Measurements from ENCODE around the gene SGCD. TPM values are rescaled to one million over a fixed set of nuclear protein-coding genes. Genes with fewer than 3 reads are reported as not detected.

Gene SGCD
- total RNA-seq, 4 donors from 2014 or later = 3.4 to 86.5 (median 8.1) TPM

DNA sequence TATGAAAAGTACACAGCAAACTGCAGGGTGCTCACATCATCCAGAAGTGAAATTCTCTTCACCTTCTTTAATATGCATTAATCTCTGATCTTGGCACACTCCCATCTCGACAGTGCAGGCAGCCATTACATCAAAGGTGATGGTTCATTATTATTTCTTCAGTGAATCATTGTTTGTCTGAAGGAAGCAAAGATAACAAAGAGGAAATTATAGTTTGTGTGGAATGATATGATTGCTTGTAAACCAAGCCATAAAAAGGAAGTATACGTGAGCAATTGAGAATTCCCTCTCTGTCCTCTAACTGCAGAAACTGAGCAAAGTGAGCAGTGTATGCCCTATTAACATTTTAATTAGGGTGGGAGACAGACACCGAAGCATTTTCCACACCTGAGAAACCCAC is 351.5 kb downstream of the SGCD start:
- no peaks in the 10 kb centered on the region for H3K4me1 ChIP-seq
- intact Hi-C loops (cut with DNase I; ENCODE audit: low total_unique reads) = no loop called here
- H3K4me3 ChIP-seq = no peak overlapping the region
- H3K9me3 ChIP-seq = no peaks in the 10 kb centered on the region
- no peak for DNase-seq
- no peaks in the 10 kb centered on the region for H3K36me3 ChIP-seq
- TF ChIP-seq, protein P1, sequence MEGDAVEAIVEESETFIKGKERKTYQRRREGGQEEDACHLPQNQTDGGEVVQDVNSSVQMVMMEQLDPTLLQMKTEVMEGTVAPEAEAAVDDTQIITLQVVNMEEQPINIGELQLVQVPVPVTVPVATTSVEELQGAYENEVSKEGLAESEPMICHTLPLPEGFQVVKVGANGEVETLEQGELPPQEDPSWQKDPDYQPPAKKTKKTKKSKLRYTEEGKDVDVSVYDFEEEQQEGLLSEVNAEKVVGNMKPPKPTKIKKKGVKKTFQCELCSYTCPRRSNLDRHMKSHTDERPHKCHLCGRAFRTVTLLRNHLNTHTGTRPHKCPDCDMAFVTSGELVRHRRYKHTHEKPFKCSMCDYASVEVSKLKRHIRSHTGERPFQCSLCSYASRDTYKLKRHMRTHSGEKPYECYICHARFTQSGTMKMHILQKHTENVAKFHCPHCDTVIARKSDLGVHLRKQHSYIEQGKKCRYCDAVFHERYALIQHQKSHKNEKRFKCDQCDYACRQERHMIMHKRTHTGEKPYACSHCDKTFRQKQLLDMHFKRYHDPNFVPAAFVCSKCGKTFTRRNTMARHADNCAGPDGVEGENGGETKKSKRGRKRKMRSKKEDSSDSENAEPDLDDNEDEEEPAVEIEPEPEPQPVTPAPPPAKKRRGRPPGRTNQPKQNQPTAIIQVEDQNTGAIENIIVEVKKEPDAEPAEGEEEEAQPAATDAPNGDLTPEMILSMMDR (IDR thresholded peaks at IDR 0.05) = no peak
- no peak for TF ChIP-seq POLR2A (IDR thresholded peaks at IDR 0.05)
- H3K27me3 ChIP-seq = no peaks in the 10 kb centered on the region
- H3K27ac ChIP-seq = no peak overlapping the region

DNA sequence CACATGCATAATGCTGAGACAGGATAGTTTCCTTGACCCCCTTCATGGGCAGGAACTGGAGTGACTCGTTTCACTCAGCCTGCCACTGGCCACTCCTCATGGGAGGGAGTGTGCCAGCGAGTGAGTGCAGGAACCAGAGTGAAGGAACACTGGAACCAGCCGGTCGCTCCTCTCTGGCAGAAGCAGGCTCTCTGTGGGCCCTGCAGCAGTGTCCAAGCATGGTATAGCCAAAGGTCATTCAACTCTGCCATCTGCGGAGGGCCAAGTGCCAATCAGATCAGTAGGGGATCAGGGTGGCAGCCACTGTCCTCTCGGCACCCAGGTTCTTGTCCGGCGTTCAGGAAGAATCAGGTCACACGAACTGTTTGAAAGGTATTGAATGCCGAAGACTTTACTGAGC is 353.9 kb downstream of the SGCD start:
- Histone ChIP-seq H3K36me3 (no peaks in the 10 kb centered on the region), H3K27ac (no peak overlapping the region), H3K9me3 (no peaks in the 10 kb centered on the region), H3K4me3 (no peak overlapping the region), H3K4me1 (no peaks in the 10 kb centered on the region), H3K27me3 (no peaks in the 10 kb centered on the region)
- intact Hi-C loops (cut with DNase I; ENCODE audit: low total_unique reads) = no loop called here
- TF ChIP-seq, protein P1 (IDR thresholded peaks at IDR 0.05) = no peak
- no peak for TF ChIP-seq POLR2A (IDR thresholded peaks at IDR 0.05)
- no peak for DNase-seq

DNA sequence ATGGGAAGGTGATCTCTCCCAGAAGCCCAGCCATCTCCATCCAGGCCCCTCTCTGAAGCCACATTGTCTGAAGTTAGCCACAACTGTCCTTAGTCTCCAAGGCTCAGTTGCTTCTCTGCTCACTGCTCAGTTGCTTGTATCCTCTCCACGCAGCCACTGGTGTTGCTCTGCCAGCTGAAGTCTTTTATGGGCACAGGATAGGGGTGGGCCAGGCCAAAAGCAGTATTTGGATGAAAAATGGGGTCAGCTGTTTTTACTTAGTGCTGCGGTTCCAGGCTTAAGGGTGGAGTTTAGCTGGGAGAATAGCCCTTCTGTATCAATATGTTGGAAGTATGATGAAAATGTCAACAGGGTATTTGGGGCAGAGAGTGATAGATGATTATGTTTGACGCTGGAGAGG is 354.3 kb downstream of the SGCD start:
- Histone ChIP-seq H3K27me3 (no peaks in the 10 kb centered on the region), H3K36me3 (no peaks in the 10 kb centered on the region), H3K27ac (no peak overlapping the region), H3K4me1 (no peaks in the 10 kb centered on the region), H3K4me3 (no peak overlapping the region), H3K9me3 (no peaks in the 10 kb centered on the region)
- no peak for DNase-seq
- no peak for TF ChIP-seq POLR2A (IDR thresholded peaks at IDR 0.05)
- TF ChIP-seq, protein P1 (IDR thresholded peaks at IDR 0.05) = no peak
- intact Hi-C loops (cut with DNase I; ENCODE audit: low total_unique reads) = no loop called here

DNA sequence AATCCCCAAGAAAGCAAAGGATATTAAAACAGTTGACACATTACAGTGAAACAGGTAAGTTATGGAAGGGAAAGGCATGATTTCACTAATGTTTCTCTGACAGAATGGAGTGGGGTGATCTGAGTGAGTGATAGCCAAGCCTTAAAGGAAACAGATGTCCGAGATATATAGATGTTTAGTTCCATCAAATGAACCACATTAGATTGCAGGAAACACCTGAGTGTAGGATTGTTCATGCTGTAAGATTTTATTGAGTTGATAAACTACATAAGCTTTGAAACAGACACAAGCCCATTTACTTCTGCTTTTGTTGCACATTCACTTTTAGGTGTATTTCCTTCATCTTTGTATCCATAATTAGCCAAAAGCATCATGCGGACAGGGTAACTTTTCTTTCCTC is 356.0 kb downstream of the SGCD start:
- H3K27ac ChIP-seq = no peak overlapping the region
- DNase-seq = no peak
- intact Hi-C loops (cut with DNase I; ENCODE audit: low total_unique reads) = no loop called here
- H3K9me3 ChIP-seq = no peaks in the 10 kb centered on the region
- no peak for TF ChIP-seq POLR2A (IDR thresholded peaks at IDR 0.05)
- TF ChIP-seq, protein P1 (IDR thresholded peaks at IDR 0.05) = no peak
- no peaks in the 10 kb centered on the region for H3K36me3 ChIP-seq
- H3K4me3 ChIP-seq = no peak overlapping the region
- H3K4me1 ChIP-seq = no peaks in the 10 kb centered on the region
- H3K27me3 ChIP-seq = no peaks in the 10 kb centered on the region

DNA sequence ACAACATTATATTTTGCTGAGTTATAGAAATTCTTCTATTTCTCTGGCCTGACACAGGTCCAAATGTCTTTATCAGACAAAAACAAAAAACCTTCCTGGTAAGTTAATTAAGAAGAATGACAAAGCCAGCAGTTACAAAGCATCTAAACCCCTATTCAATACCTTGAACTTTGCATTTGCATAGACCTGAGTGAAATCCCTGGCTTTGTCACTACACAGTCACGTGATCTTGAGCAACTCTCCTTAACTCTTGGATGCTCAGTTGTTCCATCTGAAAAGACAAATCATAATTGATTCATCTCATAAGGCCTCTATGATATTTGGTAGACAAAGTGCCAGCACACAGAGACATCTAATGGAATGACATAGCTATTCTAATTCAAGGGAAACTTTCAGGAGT is 356.5 kb downstream of the SGCD start:
- TF ChIP-seq, protein P1 (IDR thresholded peaks at IDR 0.05) = no peak
- no peak for TF ChIP-seq POLR2A (IDR thresholded peaks at IDR 0.05)
- intact Hi-C loops (cut with DNase I; ENCODE audit: low total_unique reads) = no loop called here
- DNase-seq = no peak

More for the DNA sequence above, 356.5 kb downstream of the SGCD start:
- Histone ChIP-seq H3K27ac (no peak overlapping the region), H3K4me3 (no peak overlapping the region), H3K27me3 (no peaks in the 10 kb centered on the region), H3K36me3 (no peaks in the 10 kb centered on the region), H3K9me3 (no peaks in the 10 kb centered on the region), H3K4me1 (no peaks in the 10 kb centered on the region)

Measured in uterus (tissue), 4 donors.